ENCODE measurements around the gene RTP2. TPM values are rescaled to one million over a fixed set of nuclear protein-coding genes. Genes with fewer than 3 reads are reported as not detected.

RTP2 gene
- total and polyA plus RNA-seq, 2 experiments from 2014 or later, result not detected

- Histone ChIP-seq H3K4me1 (ENCODE audit: insufficient read depth) (peaks cover 37% of the 10 kb centered on the region), H3K4me2 (peak overlapping the region; percentile 3; the same call in 1 of the 2 replicates), H3K79me2 (replicated peaks; ENCODE audit: insufficient read depth) (0 out of 2 replicates have a peak, but pooled peaks cover 3% of the 10 kb centered on the region), H3K27me3 (ENCODE audit: insufficient read depth) (peaks cover 15% of the 10 kb centered on the region), H3K9me2 (ENCODE audit: insufficient read depth) (no peaks in the 10 kb centered on the region), H3K4me3 (no peak overlapping the region), H2AFZ (no peak overlapping the region), H3F3A (replicated peaks; ENCODE audit: low read depth) (no peaks in the 10 kb centered on the region), H3K27ac (ENCODE audit: low read depth) (0 out of 2 replicates have a peak overlapping the region, but pooled peaks have one; percentile 0), H4K20me1 (replicated peaks; ENCODE audit: insufficient read depth) (no peaks in the 10 kb centered on the region), H3K36me3 (ENCODE audit: insufficient read depth) (no peaks in the 10 kb centered on the region)
- peak overlapping the region; percentile 42; the same call in 1 of the 3 replicates for H3K4me3 Mint-ChIP-seq
- ATAC-seq (peak; percentile 65), DNase-seq (ENCODE audit: low spot score) (peak; percentile 97)
- peaks cover 55% of the 10 kb centered on the region for H3K4me1 Mint-ChIP-seq
- H3K9me3 Mint-ChIP-seq, result no peaks in the 10 kb centered on the region
- peak overlapping the region; percentile 100 for H3K27ac Mint-ChIP-seq
- no peaks in the 10 kb centered on the region; the same call in 2 of the 3 replicates for H3K36me3 Mint-ChIP-seq (ENCODE audit: low read depth)
- TF ChIP-seq ZNF114 (CRISPR knock-in tag; IDR thresholded peaks at IDR 0.05) (no peak), EZH2 (IDR thresholded peaks at IDR 0.05; ENCODE audit: low read depth, unreplicated experiment) (no peak), ZNF462 (CRISPR knock-in tag; IDR thresholded peaks at IDR 0.05) (no peak), CTCF (conservative IDR thresholded peaks at IDR 0.05; ENCODE audit: low read depth in 2 of 2) (peak; percentile 98), ETS1 (IDR thresholded peaks at IDR 0.05) (no peak), REST (IDR thresholded peaks at IDR 0.05; ENCODE audit: unreplicated experiment) (no peak), POLR2AphosphoS5 (IDR thresholded peaks at IDR 0.05; ENCODE audit: low read depth) (no peak), ZNF331 (CRISPR knock-in tag; IDR thresholded peaks at IDR 0.05; ENCODE audit: low read depth) (no peak), STAT1 (IDR thresholded peaks at IDR 0.05; ENCODE audit: unreplicated experiment) (no peak), NANOG (IDR thresholded peaks at IDR 0.05; ENCODE audit: borderline replicate concordance) (no peak), CREB1 (CRISPR knock-in tag; IDR thresholded peaks at IDR 0.05; ENCODE audit: low read depth) (peak; percentile 43; the same call in 1 of the 2 replicates), EZH2phosphoT487 (IDR thresholded peaks at IDR 0.05; ENCODE audit: unreplicated experiment) (no peak), JUNB (IDR thresholded peaks at IDR 0.05; ENCODE audit: unreplicated experiment) (no peak)
- H3K27me3 Mint-ChIP-seq (ENCODE audit: insufficient read depth, low read depth, poor library complexity), result peaks cover 14% of the 10 kb centered on the region
Observed at GRCh38 chr3:187748050-187748481, 45.7 kb upstream of the RTP2 start.

Measured in GM23338 (cell line).